ENCODE results near the gene C2CD2L. TPM values are rescaled to one million over a fixed set of nuclear protein-coding genes. Genes with fewer than 3 reads are reported as not detected.
A peak's percentile ranks its signal among the peaks of the same experiment; 100 is the strongest.
"Not testable (repeated sequence)": the region's sequence is repeated elsewhere in the genome, so short reads cannot be mapped to it uniquely, and the experiment has no call there.

C2CD2L gene
- total RNA-seq, result 10 to 100 TPM in 1 of 2 donors, 1 to 10 TPM in 1; 5.4 to 20.8 TPM

DNA sequence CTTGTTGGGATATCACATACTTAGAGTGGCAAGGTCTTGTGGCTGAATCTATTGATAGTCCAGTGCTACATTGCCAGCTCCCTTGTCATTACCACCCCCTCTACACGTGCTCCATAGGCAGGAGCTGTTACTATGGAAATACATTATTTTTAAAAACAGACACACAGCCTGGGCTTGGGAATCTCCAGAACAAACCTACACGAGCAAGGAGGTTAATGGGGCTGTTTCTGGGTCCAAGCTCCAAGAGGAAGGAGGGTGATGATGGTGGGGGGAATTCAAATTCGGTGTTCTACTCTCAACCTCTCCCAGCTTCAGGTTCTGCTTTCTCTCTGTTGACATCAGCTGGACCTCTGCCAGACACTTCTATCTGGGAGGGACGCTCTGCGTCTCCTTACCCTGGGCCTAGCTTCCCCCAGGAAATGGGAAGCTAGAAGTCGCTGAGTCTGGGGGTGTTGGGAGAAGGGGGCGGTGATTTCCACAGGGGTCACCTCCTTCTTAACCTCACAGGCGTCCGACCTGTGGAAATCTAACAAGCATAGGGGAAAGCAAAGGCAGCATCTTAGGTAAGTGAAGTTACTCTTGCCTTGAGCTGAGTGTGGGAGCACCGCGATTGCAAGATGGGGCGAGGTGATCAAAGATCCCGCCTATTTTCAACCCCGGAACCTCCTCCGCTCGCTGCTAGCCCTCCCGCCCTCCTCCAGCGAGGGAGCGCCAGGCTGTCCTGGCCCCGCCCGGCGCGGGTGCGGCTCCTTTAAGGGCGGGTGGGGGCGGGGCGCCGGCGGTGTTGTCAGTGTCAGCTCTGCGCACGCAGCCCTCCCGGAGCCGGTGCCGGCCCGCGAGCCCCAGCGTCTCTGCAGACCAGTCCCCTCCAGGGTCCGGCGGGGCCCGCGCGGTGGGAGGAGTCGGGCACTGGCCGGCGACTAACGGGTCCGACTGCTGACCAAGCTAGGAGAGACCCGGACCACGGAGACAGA lies at the start of gene C2CD2L:
Gene C2CD2L, plus strand, starts transcription at position 781 of the 974 bp plus-strand sequence. CDS start 398 bp downstream, outside the sequence.
- DNase-seq (peak; percentile 88 to 94 (median 91)), ATAC-seq (peak; percentile 89)
- H3K4me1 ChIP-seq, result peaks cover 35% of the 10 kb centered on the region
- peak within 1 kb of the TSS; percentile 84 to 97 for H3K4me3 ChIP-seq
- intact Hi-C loops (cut with DNase I), result no loop called here
- H3K9me3 ChIP-seq, result no peaks in the 10 kb centered on the region
- no peaks in the 10 kb centered on the region for H3K27me3 ChIP-seq
- 0 to 1% methylated on average over 20 to 43 of the region's 49 CpGs for WGBS, 2 donors
- peaks cover 0 to 6% of the 10 kb centered on the region in 2 donors for H3K36me3 ChIP-seq (replicated peaks in 1 of 2; ENCODE audit: insufficient read depth in 1 of 2, low read depth in 2 of 2)
- TF ChIP-seq POLR2A (IDR thresholded peaks at IDR 0.05), result peak in 2 of 3 donors; percentile 41 to 54
- TF ChIP-seq CTCF (IDR thresholded peaks at IDR 0.05), result peak in 1 of 7 experiments; percentile 7
- peak within 1 kb of the TSS; percentile 49 to 78 (median 74) for H3K27ac ChIP-seq

DNA sequence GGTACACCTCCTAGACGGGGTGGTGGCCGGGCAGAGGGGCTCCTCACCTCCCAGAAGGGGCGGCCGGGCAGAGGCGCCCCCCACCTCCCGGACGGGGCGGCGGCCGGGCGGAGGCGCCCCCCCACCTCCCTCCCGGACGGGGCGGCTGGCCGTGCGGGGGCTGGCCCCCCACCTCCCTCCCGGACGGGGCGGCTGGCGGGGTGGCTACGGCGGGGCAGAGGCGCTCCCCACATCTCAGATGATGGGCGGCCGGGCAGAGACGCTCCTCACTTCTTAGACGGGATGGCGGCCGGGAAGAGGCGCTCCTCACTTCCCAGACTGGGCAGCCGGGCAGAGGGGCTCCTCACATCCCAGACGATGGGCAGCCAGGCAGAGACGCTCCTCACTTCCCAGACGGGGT lies 48.0 kb upstream of the C2CD2L start:
- Histone ChIP-seq H3K27ac (peak overlapping the region in 2 of 4 donors; percentile 16 to 42), H3K4me1 (peaks cover 61% of the 10 kb centered on the region)
- H3K4me3 ChIP-seq; ATAC-seq; intact Hi-C loops (cut with DNase I); H3K9me3 ChIP-seq; H3K36me3 ChIP-seq (replicated peaks in 1 of 2; ENCODE audit: insufficient read depth in 1 of 2, low read depth in 2 of 2); DNase-seq; H3K27me3 ChIP-seq: not testable (repeated sequence)
- 68% methylated on average over 9 of the region's 35 CpGs; no CpG with 5 or more reads in 1 of the 2 donors for WGBS, 2 donors

GRCh38 chr11:119061256-119061655 lies 45.9 kb upstream of the C2CD2L start:
- Histone ChIP-seq H3K27me3 (no peaks in the 10 kb centered on the region), H3K27ac (peak overlapping the region; percentile 48 to 75 (median 63)), H3K36me3 (replicated peaks in 1 of 2; ENCODE audit: insufficient read depth in 1 of 2, low read depth in 2 of 2) (no peaks in the 10 kb centered on the region), H3K4me1 (peaks cover 50% of the 10 kb centered on the region), H3K9me3 (no peaks in the 10 kb centered on the region), H3K4me3 (no peak overlapping the region)
- TF ChIP-seq POLR2A (IDR thresholded peaks at IDR 0.05), result peak in 2 of 3 donors; percentile 33 to 54
- peak in 1 of 7 experiments; percentile 4 for TF ChIP-seq CTCF (IDR thresholded peaks at IDR 0.05)
- intact Hi-C loops (cut with DNase I), result no loop called here
- 20 to 76% methylated on average over 3 of the region's 3 CpGs for WGBS, 2 donors
- ATAC-seq (peak; percentile 31), DNase-seq (peak; percentile 59 to 82 (median 80))

DNA sequence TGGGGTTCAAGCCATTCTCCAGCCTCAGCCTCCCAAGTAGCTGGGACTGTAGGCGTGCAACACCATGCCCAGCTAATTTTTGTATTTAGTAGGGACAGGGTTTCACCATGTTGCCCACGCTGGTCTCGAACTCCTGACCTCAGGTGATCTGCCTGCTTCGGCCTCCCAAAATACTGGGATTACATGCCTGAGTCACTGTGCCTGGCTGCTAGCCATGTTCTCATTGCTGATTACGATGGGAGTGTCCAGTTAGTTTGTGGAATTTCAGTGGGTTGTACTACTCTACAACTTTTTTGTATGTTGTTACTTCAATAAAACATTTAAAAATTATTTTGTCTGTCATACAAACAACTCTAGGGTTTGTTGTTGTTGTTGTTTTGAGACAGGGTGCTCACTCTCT lies 44.4 kb upstream of the C2CD2L start:
- H3K4me1 ChIP-seq, result peaks cover 57% of the 10 kb centered on the region
- WGBS, 2 donors, result 58 to 59% methylated on average over 5 of the region's 5 CpGs
- intact Hi-C loops (cut with DNase I), result no loop called here
- H3K27me3 ChIP-seq, result no peaks in the 10 kb centered on the region
- peak overlapping the region in 3 of 4 donors; percentile 59 to 75 (median 67) for H3K27ac ChIP-seq
- DNase-seq (peak; percentile 63 to 78 (median 72)), ATAC-seq (no peak)
- H3K9me3 ChIP-seq, result no peaks in the 10 kb centered on the region
- TF ChIP-seq POLR2A (IDR thresholded peaks at IDR 0.05), result no peak
- TF ChIP-seq CTCF (IDR thresholded peaks at IDR 0.05), result no peak
- no peak overlapping the region for H3K4me3 ChIP-seq
- no peaks in the 10 kb centered on the region for H3K36me3 ChIP-seq (replicated peaks in 1 of 2; ENCODE audit: insufficient read depth in 1 of 2, low read depth in 2 of 2)

GRCh38 chr11:119065369-119065768 lies 41.8 kb upstream of the C2CD2L start:
- 74 to 83% methylated on average over 4 of the region's 4 CpGs for WGBS, 2 donors
- TF ChIP-seq POLR2A (IDR thresholded peaks at IDR 0.05), result no peak
- peak in 2 of 7 experiments; percentile 3 to 28 for TF ChIP-seq CTCF (IDR thresholded peaks at IDR 0.05)
- ATAC-seq (no peak), DNase-seq (no peak)
- Histone ChIP-seq H3K9me3 (no peaks in the 10 kb centered on the region), H3K27ac (peak overlapping the region in 2 of 4 donors; percentile 0 to 10), H3K27me3 (no peaks in the 10 kb centered on the region), H3K4me1 (peaks cover 66% of the 10 kb centered on the region), H3K36me3 (replicated peaks in 1 of 2; ENCODE audit: insufficient read depth in 1 of 2, low read depth in 2 of 2) (no peaks in the 10 kb centered on the region), H3K4me3 (no peak overlapping the region)
- intact Hi-C loops (cut with DNase I), result no loop called here
